ENCODE data around the gene NVL. TPM values are rescaled to one million over a fixed set of nuclear protein-coding genes. Genes with fewer than 3 reads are reported as not detected.

NVL gene
- total RNA-seq, 1 experiment from 2014 or later: 21.9 TPM

- no peak for TF ChIP-seq REST (IDR thresholded peaks at IDR 0.05; ENCODE audit: low read depth)
- TF ChIP-seq ZFX (IDR thresholded peaks at IDR 0.05): no peak
- TF ChIP-seq CEBPB (IDR thresholded peaks at IDR 0.05; ENCODE audit: low read depth): no peak
- TF ChIP-seq ZNF274 (IDR thresholded peaks at IDR 0.05; ENCODE audit: low read depth, low read length): no peak
- no peak for TF ChIP-seq SRF (IDR thresholded peaks at IDR 0.05; ENCODE audit: low read depth)
- TF ChIP-seq RAD21 (IDR thresholded peaks at IDR 0.05; ENCODE audit: low read depth): no peak
- TF ChIP-seq POLR2A (IDR thresholded peaks at IDR 0.05; ENCODE audit: borderline replicate concordance, extremely low read depth, insufficient read depth, insufficient read length): no peak
- TF ChIP-seq CTCF (IDR thresholded peaks at IDR 0.05 in 2 of 3, conservative IDR thresholded peaks at IDR 0.05 in 1 of 3; ENCODE audit: borderline replicate concordance in 1 of 3, insufficient read depth in 1 of 3, low read depth in 2 of 3, low read length in 2 of 3): no peak
- TF ChIP-seq SP1 (IDR thresholded peaks at IDR 0.05; ENCODE audit: low read depth): no peak
- TF ChIP-seq POLR2AphosphoS5 (IDR thresholded peaks at IDR 0.05; ENCODE audit: low read depth, low read length): no peak
- TF ChIP-seq FOSL1 (IDR thresholded peaks at IDR 0.05; ENCODE audit: low read depth): no peak
- TF ChIP-seq ELF1 (IDR thresholded peaks at IDR 0.05; ENCODE audit: borderline replicate concordance, low read depth): no peak
- TF ChIP-seq SIN3A (IDR thresholded peaks at IDR 0.05; ENCODE audit: low read depth): no peak
Measured at GRCh38 chr1:224213438-224214119, 116.4 kb downstream of the NVL start (continued).

All from HCT116 (cell line).